GDM1 (cell line): ENCODE data around the gene SUZ12.
"Not testable (repeated sequence)": the region's sequence is repeated elsewhere in the genome, so short reads cannot be mapped to it uniquely, and the experiment has no call there.

Source experiments
- DNase-seq: peaks from one replicate; lab custom pipeline; 2025; lab: John Stamatoyannopoulos, UW

Gene SUZ12

DNA sequence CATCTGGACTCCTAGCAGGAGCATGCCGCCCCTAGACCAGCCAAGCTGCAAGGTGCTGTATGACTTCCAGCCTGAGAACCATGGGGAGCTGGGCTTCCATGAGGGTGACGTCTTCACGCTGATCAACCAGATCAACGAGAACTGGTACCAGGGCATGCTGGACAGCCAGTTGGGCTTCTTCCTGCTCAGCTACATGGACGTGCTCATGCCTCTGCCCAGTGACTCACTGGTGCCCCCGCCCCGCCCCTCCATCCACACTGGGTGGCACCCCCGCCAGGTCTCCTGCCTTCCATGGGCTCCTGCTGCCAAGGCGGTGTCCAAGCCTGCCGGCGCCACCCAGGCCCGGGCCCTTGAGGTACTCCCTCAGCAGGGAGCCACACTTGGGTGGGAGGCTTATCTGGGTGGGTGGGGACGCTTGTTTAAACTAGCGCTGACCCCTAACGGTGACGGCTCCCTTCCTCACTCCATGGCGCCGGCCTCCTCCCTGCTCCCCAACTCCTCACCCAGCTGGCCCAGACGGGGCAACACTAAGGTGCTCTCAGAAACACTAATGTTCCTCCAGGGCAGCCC is 104.6 kb downstream of the SUZ12 start:
- DNase-seq: not testable (repeated sequence)

- DNase-seq: not testable (repeated sequence)
Measured at GRCh38 chr17:32042266-32042665, 105.5 kb downstream of the SUZ12 start.

GRCh38 chr17:32045611-32046010 is 108.8 kb downstream of the SUZ12 start:
- DNase-seq: not testable (repeated sequence)

GRCh38 chr17:32047663-32048062 is 110.9 kb downstream of the SUZ12 start:
- DNase-seq: not testable (repeated sequence)
